ENCODE measurements around the gene CAMK2B.

The CAMK2B gene

GRCh38 chr7:44273681-44274622, 51.4 kb downstream of the CAMK2B start:
- DNase-seq, result no peak

GRCh38 chr7:44272981-44273380, 52.4 kb downstream of the CAMK2B start:
- DNase-seq, result no peak

GRCh38 chr7:44272456-44272855, 52.9 kb downstream of the CAMK2B start:
- DNase-seq, result no peak

- DNase-seq, result no peak
Measured at GRCh38 chr7:44269943-44270493, 55.4 kb downstream of the CAMK2B start.

GRCh38 chr7:44269417-44269816, 56.0 kb downstream of the CAMK2B start:
- no peak for DNase-seq

GRCh38 chr7:44268671-44269070, 56.7 kb downstream of the CAMK2B start:
- DNase-seq, result no peak

- no peak for DNase-seq
Measured at GRCh38 chr7:44267719-44268421, 57.5 kb downstream of the CAMK2B start.

- DNase-seq, result no peak
Measured at GRCh38 chr7:44267178-44267577, 58.2 kb downstream of the CAMK2B start.

GRCh38 chr7:44266526-44266925, 58.9 kb downstream of the CAMK2B start:
- DNase-seq, result no peak

- no peak for DNase-seq
Measured at GRCh38 chr7:44265728-44266127, 59.7 kb downstream of the CAMK2B start.

GRCh38 chr7:44264221-44264931, 61.0 kb downstream of the CAMK2B start:
- no peak for DNase-seq

- DNase-seq, result no peak
Measured at GRCh38 chr7:44263326-44264082, 61.9 kb downstream of the CAMK2B start.

GRCh38 chr7:44262031-44262430, 63.4 kb downstream of the CAMK2B start:
- DNase-seq, result no peak

- no peak for DNase-seq
Measured at GRCh38 chr7:44261240-44261639, 64.2 kb downstream of the CAMK2B start.

- DNase-seq, result no peak
Measured at GRCh38 chr7:44259547-44260457, 65.6 kb downstream of the CAMK2B start.

- DNase-seq, result no peak
Measured at GRCh38 chr7:44258865-44259546, 66.4 kb downstream of the CAMK2B start.

- no peak for DNase-seq
Measured at GRCh38 chr7:44258423-44258760, 67.0 kb downstream of the CAMK2B start.

GRCh38 chr7:44257618-44258422, 67.6 kb downstream of the CAMK2B start:
- DNase-seq, result peak; percentile 37

- DNase-seq, result no peak
Measured at GRCh38 chr7:44257213-44257612, 68.2 kb downstream of the CAMK2B start.

- DNase-seq, result no peak
Measured at GRCh38 chr7:44256459-44256858, 68.9 kb downstream of the CAMK2B start.
